COLO668 (cell line): Measurements from ENCODE around the gene CRK.
A peak's percentile ranks its signal among the peaks of the same experiment; 100 is the strongest.
"Not testable (repeated sequence)": the region's sequence is repeated elsewhere in the genome, so short reads cannot be mapped to it uniquely, and the experiment has no call there.

ENCODE experiments used
- DNase-seq: peaks from one replicate; lab custom pipeline; 2025; ENCODE audit not compliant: unreplicated experiment; lab: John Stamatoyannopoulos, UW

The CRK gene

GRCh38 chr17:1390432-1391367 is 65.3 kb downstream of the CRK start:
- no peak for DNase-seq

DNA sequence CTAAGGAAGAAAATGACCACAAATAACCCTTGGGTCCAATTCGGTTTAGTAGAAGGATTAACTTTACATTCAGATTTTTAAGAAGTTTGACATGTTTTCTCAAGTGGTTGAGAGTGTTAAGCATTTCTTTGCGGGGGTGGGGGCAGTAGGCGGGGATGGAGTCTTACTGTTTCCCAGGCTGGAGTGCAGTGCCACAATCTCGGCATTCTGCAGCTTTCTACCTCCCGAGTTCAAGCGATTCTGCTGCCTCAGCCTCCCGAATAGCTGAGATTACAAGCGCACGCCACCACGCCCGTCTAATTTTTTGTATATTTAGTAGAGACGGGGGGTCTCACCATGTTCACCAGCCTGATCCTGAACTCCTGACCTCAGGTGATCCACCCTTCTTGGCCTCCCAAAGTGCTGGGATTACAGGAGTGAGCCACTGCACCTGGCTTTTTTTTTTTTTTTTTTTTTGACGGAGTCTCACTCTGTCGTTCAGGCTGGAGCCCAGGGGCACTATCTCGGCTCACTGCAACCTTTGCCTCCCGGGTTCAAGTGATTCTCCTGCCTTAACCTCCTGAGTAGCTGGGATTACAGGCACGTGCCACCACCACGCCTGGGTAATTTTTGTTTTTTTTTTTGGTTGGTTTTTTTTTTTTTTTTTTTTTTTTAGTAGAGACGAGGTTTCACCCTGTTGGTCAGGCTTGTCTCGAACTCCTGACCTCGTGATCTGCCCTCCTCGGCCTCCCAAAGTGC is 68.4 kb downstream of the CRK start:
- not testable (repeated sequence) for DNase-seq

- DNase-seq = not testable (repeated sequence)
Measured at GRCh38 chr17:1386675-1387190, 69.3 kb downstream of the CRK start.

GRCh38 chr17:1386265-1386664 is 69.8 kb downstream of the CRK start:
- DNase-seq = no peak

- no peak for DNase-seq
Measured at GRCh38 chr17:1385861-1386260, 70.2 kb downstream of the CRK start.

GRCh38 chr17:1384905-1385435 is 71.1 kb downstream of the CRK start:
- DNase-seq = no peak

DNA sequence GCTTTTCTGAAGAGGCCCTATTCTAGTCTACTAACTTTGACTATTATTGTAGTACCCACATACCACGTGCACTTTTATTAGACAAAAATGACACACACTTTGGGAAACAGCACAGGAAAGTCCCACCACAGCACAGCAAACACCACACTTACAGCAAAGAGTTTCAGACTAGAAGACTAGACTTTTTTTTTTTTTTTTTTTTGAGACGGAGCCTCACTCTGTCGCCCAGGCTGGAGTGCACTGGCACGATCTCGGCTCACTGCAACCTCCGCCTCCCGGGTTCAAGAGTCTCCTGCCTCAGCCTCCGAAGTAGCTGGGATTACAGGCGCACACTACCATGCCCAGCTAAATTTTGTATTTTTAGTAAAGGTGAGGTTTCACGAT is 76.1 kb downstream of the CRK start:
- DNase-seq = no peak

GRCh38 chr17:1379208-1379929 is 76.7 kb downstream of the CRK start:
- no peak for DNase-seq

- not testable (repeated sequence) for DNase-seq
Measured at GRCh38 chr17:1378476-1378860, 77.6 kb downstream of the CRK start.

- no peak for DNase-seq
Measured at GRCh38 chr17:1377334-1377733, 78.7 kb downstream of the CRK start.

GRCh38 chr17:1376061-1376460 is 80.0 kb downstream of the CRK start:
- no peak for DNase-seq

DNA sequence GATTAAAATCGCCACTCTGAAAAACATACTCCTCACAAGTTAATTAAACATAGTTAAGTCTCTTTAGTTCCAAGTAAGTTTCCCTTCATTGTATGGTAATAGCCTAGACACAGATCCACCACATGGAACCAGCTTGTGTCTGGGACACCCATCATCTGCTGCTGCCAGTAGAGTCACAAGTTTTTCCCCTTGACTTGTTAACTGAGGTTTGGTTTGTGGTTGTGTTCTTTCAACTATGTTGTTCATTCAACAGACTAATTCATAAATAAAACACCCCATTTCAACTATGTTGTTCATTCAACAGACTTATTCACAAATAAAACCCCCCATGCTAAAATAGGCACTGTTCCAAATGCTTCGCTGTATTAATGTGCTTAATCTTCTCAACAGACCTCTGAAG is 80.4 kb downstream of the CRK start:
- DNase-seq = no peak

GRCh38 chr17:1374431-1375177 is 81.4 kb downstream of the CRK start:
- DNase-seq = no peak

DNA sequence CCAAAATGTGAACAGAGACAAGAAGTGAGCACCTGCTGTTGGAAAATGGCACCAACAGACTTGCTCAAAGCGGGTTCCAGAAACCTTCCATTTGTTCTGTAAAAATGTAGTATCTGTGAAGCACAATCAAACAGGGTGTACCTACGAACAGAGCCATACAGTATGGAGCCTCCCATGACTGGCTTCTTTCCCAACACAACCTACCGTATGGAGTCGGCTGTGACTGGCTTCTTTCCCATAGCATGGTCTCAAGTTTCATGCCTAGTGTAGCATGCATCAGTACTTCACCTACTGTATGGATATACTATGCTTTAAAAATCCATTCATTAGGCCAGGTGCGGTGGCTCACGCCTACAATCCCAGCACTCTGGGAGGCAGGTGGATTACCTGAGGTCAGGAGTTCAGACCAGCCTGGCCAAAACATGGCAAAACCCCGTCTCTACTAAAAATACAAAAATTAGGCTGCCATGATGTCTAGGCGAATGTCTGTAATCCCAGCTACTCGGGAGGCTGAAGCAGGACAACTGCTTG is 82.3 kb downstream of the CRK start:
- DNase-seq = peak; percentile 1

DNA sequence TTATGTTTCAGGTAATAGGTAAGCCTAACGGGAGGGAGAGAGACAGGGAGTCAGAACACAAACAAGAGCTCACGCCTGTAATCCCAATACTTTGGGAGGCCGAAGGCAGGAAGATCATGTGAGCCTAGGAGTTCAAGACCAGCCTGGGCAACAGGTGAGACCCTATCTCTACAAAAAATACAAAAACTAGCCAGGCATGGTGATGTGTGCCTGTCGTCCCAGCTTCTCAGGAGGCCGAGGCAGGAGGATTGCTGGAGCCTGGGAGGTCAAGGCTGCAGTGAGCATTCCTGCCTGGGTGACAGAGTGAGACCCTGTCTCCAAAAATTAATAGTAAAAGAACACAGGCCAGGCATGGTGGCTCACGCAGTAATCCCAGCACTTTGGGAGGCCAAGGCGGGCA is 83.4 kb downstream of the CRK start:
- DNase-seq = no peak

- DNase-seq = no peak
Measured at GRCh38 chr17:1371893-1372590, 84.0 kb downstream of the CRK start.
